CD14-positive monocyte (primary cell): Measurements from ENCODE around the gene FAM117B. TPM values are rescaled to one million over a fixed set of nuclear protein-coding genes. Genes with fewer than 3 reads are reported as not detected.
A peak's percentile ranks its signal among the peaks of the same experiment; 100 is the strongest.

Experiments used
- DNase-seq, 3 donors: peaks; one replicate each; pipeline ENCODE4 v3.0.0-alpha.2; 2011 to 2022
- H2AFZ ChIP-seq: 2 replicates; pipeline ENCODE4 v1.6.0; 2012; ENCODE audit warnings: mild to moderate bottlenecking, low read depth, low read length, inconsistent platforms; ENCODE audit not compliant: insufficient read depth, poor library complexity, severe bottlenecking
- H3K27ac ChIP-seq, 2 donors: 1 replicate in 1 of 2; 2 replicates in 1 of 2; pipeline ENCODE4 v1.5.1; 2012 to 2013; ENCODE audit warnings: low read length in 2 of 2, control low read depth in 1 of 2, inconsistent platforms in 1 of 2, low read depth in 1 of 2, mild to moderate bottlenecking in 1 of 2
- H3K27me3 ChIP-seq, 2 donors: one replicate each; pipeline versions ENCODE4 v1.6.0 to v1.6.1; 2011 to 2013; ENCODE audit warnings: low read length in 2 of 2; ENCODE audit not compliant: control insufficient read depth in 2 of 2, insufficient read depth in 2 of 2
- H3K36me3 ChIP-seq, 2 donors: replicated peaks in 1 of 2; 1 replicate in 1 of 2; 2 replicates in 1 of 2; pipeline versions ENCODE4 v1.5.1 to v1.6.1; 2012 to 2013; ENCODE audit warnings: low read length in 2 of 2, control low read depth in 1 of 2, inconsistent platforms in 1 of 2, mild to moderate bottlenecking in 1 of 2; ENCODE audit not compliant: insufficient read depth in 2 of 2, control insufficient read depth in 1 of 2
- H3K4me1 ChIP-seq, 2 donors: 1 replicate in 1 of 2; 2 replicates in 1 of 2; pipeline versions ENCODE4 v1.5.1 to v1.6.1; 2012 to 2013; ENCODE audit warnings: low read length in 2 of 2, control low read depth in 1 of 2, inconsistent platforms in 1 of 2, mild to moderate bottlenecking in 1 of 2, moderate library complexity in 1 of 2; ENCODE audit not compliant: insufficient read depth in 2 of 2, control insufficient read depth in 1 of 2
- H3K4me2 ChIP-seq: replicated peaks from 2 replicates; pipeline ENCODE3; 2012; ENCODE audit warnings: low read length, moderate library complexity, mild to moderate bottlenecking; ENCODE audit not compliant: poor library complexity, severe bottlenecking; ENCODE audit errors: extremely low read depth
- H3K4me3 ChIP-seq, 3 experiments: fragments of 200-600 bp in 1 of 3; sonication (generic) in 1 of 3; replicated peaks in 1 of 3; 1 replicate in 2 of 3; 2 replicates in 1 of 3; pipeline ENCODE4 v1.5.1; 2011 to 2013; ENCODE audit warnings: low read length in 3 of 3, mild to moderate bottlenecking in 3 of 3, control low read depth in 2 of 3, low read depth in 2 of 3, inconsistent platforms in 1 of 3, moderate library complexity in 1 of 3
- H3K79me2 ChIP-seq: 2 replicates; pipeline ENCODE4 v1.6.0; 2012; ENCODE audit warnings: mild to moderate bottlenecking, control low read depth, inconsistent platforms, low read length, moderate library complexity; ENCODE audit not compliant: insufficient read depth
- H3K9ac ChIP-seq: 2 replicates; pipeline ENCODE4 v1.6.0; 2017; ENCODE audit warnings: low read length, mild to moderate bottlenecking; ENCODE audit not compliant: insufficient read depth, poor library complexity, severe bottlenecking
- H3K9me3 ChIP-seq, 2 donors: replicated peaks in 1 of 2; 1 replicate in 1 of 2; 2 replicates in 1 of 2; pipeline versions ENCODE4 v1.5.1 to v1.6.1; 2012 to 2013; ENCODE audit warnings: low read length in 2 of 2, control low read depth in 1 of 2; ENCODE audit not compliant: control insufficient read depth in 1 of 2, insufficient read depth in 1 of 2
- H4K20me1 ChIP-seq: 2 replicates; pipeline ENCODE4 v1.6.0; 2012; ENCODE audit warnings: mild to moderate bottlenecking, low read length, control low read depth, moderate library complexity; ENCODE audit not compliant: insufficient read depth
- H3K27ac Mint-ChIP-seq, 7 donors: one replicate each; pipeline ENCODE4 v1.8.0; 2020; ENCODE audit warnings: mild to moderate bottlenecking in 7 of 7, mixed read lengths in 7 of 7, moderate library complexity in 6 of 7, inconsistent platforms in 2 of 7
- H3K27me3 Mint-ChIP-seq, 3 donors: one replicate each; pipeline ENCODE4 v1.8.0; 2021 to 2022; ENCODE audit warnings: low read depth in 3 of 3, mild to moderate bottlenecking in 3 of 3, mixed read lengths in 3 of 3, moderate library complexity in 3 of 3, inconsistent platforms in 1 of 3
- H3K36me3 Mint-ChIP-seq, 2 donors: one replicate each; pipeline ENCODE4 v1.8.0; 2020; ENCODE audit warnings: mixed read lengths in 2 of 2, inconsistent platforms in 1 of 2, mild to moderate bottlenecking in 1 of 2
- H3K4me1 Mint-ChIP-seq: one replicate; pipeline ENCODE4 v1.8.0; 2020; ENCODE audit warnings: mild to moderate bottlenecking, mixed read lengths
- H3K4me3 Mint-ChIP-seq, 2 donors: one replicate each; pipeline ENCODE4 v1.8.0; 2020; ENCODE audit warnings: mild to moderate bottlenecking in 2 of 2, mixed read lengths in 2 of 2, moderate library complexity in 1 of 2
- H3K9me3 Mint-ChIP-seq, 7 donors: one replicate each; pipeline ENCODE4 v1.8.0; 2020 to 2022; ENCODE audit warnings: mixed read lengths in 7 of 7, mild to moderate bottlenecking in 6 of 7, moderate library complexity in 6 of 7, inconsistent platforms in 2 of 7
- WGBS: methylation state at CpG from one replicate; pipeline ENCODE4 v1.1.5; 2013; ENCODE audit warnings: missing lambda C conversion rate; ENCODE audit not compliant: insufficient coverage; 5-methylcytosine and 5-hydroxymethylcytosine counted together
- intact Hi-C, 2 donors: fragments of 100-400 bp; cut with micrococcal nuclease; formaldehyde crosslinking; loops; one replicate each; pipeline versions ENCODE4 v1.15.0 to v1.15.1; 2023
- polyA plus RNA-seq, 3 donors: library from polyadenylated mRNA; depleted of rRNA in 1 of 3; unstranded in 2 of 3; stranded (reverse) in 1 of 3; fragments of 300-500 nt in 2 of 3; fragments of >200 nt in 1 of 3; fragmentation: Illumina TruSeq in 2 of 3; gene quantifications; 1 replicate in 2 of 3; 2 replicates in 1 of 3; pipeline ENCODE4 v1.2.3, GENCODE V29; 2012 to 2021
- TF ChIP-seq, protein P1 (sequence below): fragments of 200-600 bp; IDR thresholded peaks from one replicate; pipeline ENCODE4 v1.8.0; 2022; ENCODE audit warnings: antibody characterized with exemption, mild to moderate bottlenecking

Gene FAM117B
- polyA plus RNA-seq, 3 donors = 4.6 to 5.5 (median 4.6) TPM

DNA sequence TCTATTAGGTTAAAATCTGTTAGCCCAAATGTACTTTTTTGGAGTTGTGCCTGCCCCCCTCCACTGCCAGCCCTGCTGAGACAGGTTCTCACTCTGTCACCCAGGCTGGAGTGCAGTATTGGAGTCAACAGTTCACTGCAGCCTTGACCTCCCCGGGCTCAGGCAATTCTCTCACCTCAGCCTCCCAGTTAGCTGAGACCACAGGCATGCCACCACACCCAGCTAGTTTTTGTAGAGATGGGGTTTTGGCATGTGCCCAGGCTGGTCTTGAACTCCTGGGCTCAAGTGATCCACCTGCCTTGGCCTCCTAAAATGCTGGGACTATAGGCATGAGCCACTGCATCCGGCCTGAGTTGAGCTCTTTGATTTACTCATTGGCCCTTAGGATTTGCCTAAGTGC lies 126.1 kb downstream of the FAM117B start:
- peaks cover 60 to 68% of the 10 kb centered on the region in 2 donors for H3K36me3 Mint-ChIP-seq
- no peak overlapping the region for H3K4me3 Mint-ChIP-seq
- no peak for DNase-seq
- Histone ChIP-seq H3K4me2 (no peak overlapping the region), H3K36me3 (peaks cover 34 to 68% of the 10 kb centered on the region in 2 donors), H3K9ac (no peak overlapping the region), H4K20me1 (no peaks in the 10 kb centered on the region), H3K79me2 (no peaks in the 10 kb centered on the region), H3K4me3 (no peak overlapping the region), H2AFZ (no peak overlapping the region), H3K27ac (no peak overlapping the region), H3K9me3 (no peaks in the 10 kb centered on the region), H3K27me3 (no peaks in the 10 kb centered on the region), H3K4me1 (no peaks in the 10 kb centered on the region)
- TF ChIP-seq, protein P1, sequence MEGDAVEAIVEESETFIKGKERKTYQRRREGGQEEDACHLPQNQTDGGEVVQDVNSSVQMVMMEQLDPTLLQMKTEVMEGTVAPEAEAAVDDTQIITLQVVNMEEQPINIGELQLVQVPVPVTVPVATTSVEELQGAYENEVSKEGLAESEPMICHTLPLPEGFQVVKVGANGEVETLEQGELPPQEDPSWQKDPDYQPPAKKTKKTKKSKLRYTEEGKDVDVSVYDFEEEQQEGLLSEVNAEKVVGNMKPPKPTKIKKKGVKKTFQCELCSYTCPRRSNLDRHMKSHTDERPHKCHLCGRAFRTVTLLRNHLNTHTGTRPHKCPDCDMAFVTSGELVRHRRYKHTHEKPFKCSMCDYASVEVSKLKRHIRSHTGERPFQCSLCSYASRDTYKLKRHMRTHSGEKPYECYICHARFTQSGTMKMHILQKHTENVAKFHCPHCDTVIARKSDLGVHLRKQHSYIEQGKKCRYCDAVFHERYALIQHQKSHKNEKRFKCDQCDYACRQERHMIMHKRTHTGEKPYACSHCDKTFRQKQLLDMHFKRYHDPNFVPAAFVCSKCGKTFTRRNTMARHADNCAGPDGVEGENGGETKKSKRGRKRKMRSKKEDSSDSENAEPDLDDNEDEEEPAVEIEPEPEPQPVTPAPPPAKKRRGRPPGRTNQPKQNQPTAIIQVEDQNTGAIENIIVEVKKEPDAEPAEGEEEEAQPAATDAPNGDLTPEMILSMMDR = no peak
- WGBS = 100% methylated on average over 1 of the region's 2 CpGs
- H3K27ac Mint-ChIP-seq = peak overlapping the region in 1 of 7 donors; percentile 47
- peaks cover 0 to 2% (median 0%) of the 10 kb centered on the region in 3 donors for H3K27me3 Mint-ChIP-seq
- intact Hi-C loops = no loop called here
- H3K9me3 Mint-ChIP-seq = no peaks in the 10 kb centered on the region
- H3K4me1 Mint-ChIP-seq = peaks cover 11% of the 10 kb centered on the region

DNA sequence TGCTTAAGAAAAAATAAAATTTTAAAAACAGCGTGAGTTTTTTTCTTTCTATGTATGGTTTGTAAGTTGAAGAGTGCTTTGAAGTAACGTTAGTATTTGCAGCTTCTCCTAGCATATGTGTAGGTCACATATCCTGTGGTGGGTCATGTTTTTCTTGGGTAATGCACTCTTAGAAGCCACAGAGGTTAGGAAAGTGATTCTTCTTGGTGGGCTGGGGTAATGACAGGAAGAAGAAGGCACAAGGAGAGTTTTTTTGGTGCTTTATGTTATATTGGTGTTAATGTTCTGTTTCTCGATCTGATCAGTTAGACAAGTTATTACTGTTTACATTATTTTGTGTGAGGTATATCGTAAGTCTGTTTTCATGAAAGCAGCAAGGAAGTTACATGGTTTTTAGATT lies 127.8 kb downstream of the FAM117B start:
- Mint-ChIP-seq H3K4me3 (no peak overlapping the region), H3K27me3 (no peaks in the 10 kb centered on the region), H3K27ac (peak overlapping the region in 2 of 7 donors; percentile 17 to 53), H3K4me1 (peaks cover 11% of the 10 kb centered on the region), H3K9me3 (no peaks in the 10 kb centered on the region), H3K36me3 (peaks cover 47 to 62% of the 10 kb centered on the region in 2 donors)
- Histone ChIP-seq H3K4me2 (no peak overlapping the region), H3K4me1 (no peaks in the 10 kb centered on the region), H3K9ac (no peak overlapping the region), H3K27ac (no peak overlapping the region), H3K9me3 (no peaks in the 10 kb centered on the region), H3K27me3 (no peaks in the 10 kb centered on the region), H3K36me3 (peaks cover 26 to 61% of the 10 kb centered on the region in 2 donors), H3K79me2 (no peaks in the 10 kb centered on the region), H2AFZ (no peak overlapping the region), H4K20me1 (no peaks in the 10 kb centered on the region), H3K4me3 (no peak overlapping the region)
- no CpG with 5 or more reads among the region's 4 CpGs for WGBS
- TF ChIP-seq, protein P1 = no peak
- no peak for DNase-seq
- intact Hi-C loops = no loop called here
